Hepatocyte (in vitro differentiated cells): ENCODE results near the gene SFRP4. TPM values are rescaled to one million over a fixed set of nuclear protein-coding genes. Genes with fewer than 3 reads are reported as not detected.

Experiments
- DNase-seq: peaks from one replicate; pipeline ENCODE4 v3.0.0-alpha.2; 2016; ENCODE audit warnings: low spot score
- H2AFZ ChIP-seq: fragments of 200-600 bp; sonication (generic); 2 replicates; pipeline ENCODE4 v1.6.0; 2016; ENCODE audit warnings: antibody characterized with exemption, mild to moderate bottlenecking
- H3K27ac ChIP-seq: fragments of 200-600 bp; sonication (generic); 2 replicates; pipeline ENCODE4 v1.5.1; 2016; ENCODE audit warnings: mild to moderate bottlenecking
- H3K27me3 ChIP-seq: fragments of 200-600 bp; sonication (generic); 2 replicates; pipeline ENCODE4 v1.6.1; 2016
- H3K36me3 ChIP-seq: fragments of 200-600 bp; sonication (generic); replicated peaks from 2 replicates; pipeline ENCODE4 v1.5.1; 2016; ENCODE audit warnings: low read depth; ENCODE audit not compliant: insufficient read depth
- H3K4me1 ChIP-seq: fragments of 200-600 bp; sonication (generic); 2 replicates; pipeline ENCODE4 v1.5.1; 2016; ENCODE audit warnings: mild to moderate bottlenecking, moderate library complexity; ENCODE audit not compliant: insufficient read depth
- H3K4me2 ChIP-seq: fragments of 200-600 bp; sonication (generic); 2 replicates; pipeline ENCODE4 v1.6.0; 2016
- H3K4me3 ChIP-seq: fragments of 200-600 bp; sonication (generic); 2 replicates; pipeline ENCODE4 v1.5.1; 2016; ENCODE audit warnings: mild to moderate bottlenecking
- H3K79me2 ChIP-seq: fragments of 200-600 bp; sonication (generic); 2 replicates; pipeline ENCODE4 v1.6.0; 2017; ENCODE audit warnings: mild to moderate bottlenecking
- H3K9me2 ChIP-seq: fragments of 200-600 bp; sonication (generic); replicated peaks from 2 replicates; pipeline ENCODE4 v1.6.0; 2017; ENCODE audit warnings: mild to moderate bottlenecking; ENCODE audit not compliant: insufficient read depth
- H3K9me3 ChIP-seq: fragments of 200-600 bp; sonication (generic); 2 replicates; pipeline ENCODE4 v1.5.1; 2016; ENCODE audit warnings: low read depth, mild to moderate bottlenecking
- H4K20me1 ChIP-seq: fragments of 200-600 bp; sonication (generic); 2 replicates; pipeline ENCODE4 v1.6.0; 2016; ENCODE audit warnings: mild to moderate bottlenecking; ENCODE audit not compliant: insufficient read depth, poor library complexity, severe bottlenecking
- EZH2 ChIP-seq: fragments of 200-600 bp; sonication (generic); IDR thresholded peaks from 2 replicates; pipeline ENCODE4 v1.6.1; 2016; ENCODE audit warnings: antibody characterized with exemption, mild to moderate bottlenecking, borderline replicate concordance
- EZH2phosphoT487 ChIP-seq: fragments of 200-600 bp; sonication (generic); IDR thresholded peaks from one replicate; pipeline ENCODE4 v1.6.1; 2018; ENCODE audit warnings: antibody characterized with exemption, mild to moderate bottlenecking, low read depth, moderate library complexity; ENCODE audit not compliant: unreplicated experiment, severe bottlenecking
- WGBS: methylation state at CpG from one replicate; pipeline ENCODE4 v1.1.6; 2016; ENCODE audit warnings: low lambda C conversion rate; ENCODE audit errors: missing lambda C conversion rate; 5-methylcytosine and 5-hydroxymethylcytosine counted together
- polyA plus RNA-seq: library from polyadenylated mRNA; unstranded; fragments of >200 nt; fragmentation: Nextera tagmentation; extraction: Ambion mirVana; gene quantifications from 2 replicates; pipeline ENCODE4 v1.2.1, GENCODE V29; 2016
- total RNA-seq: library from RNA; depleted of rRNA; stranded (reverse); fragments of >200 nt; gene quantifications from 2 replicates; pipeline ENCODE4 v1.2.3, GENCODE V29; 2014
- TF ChIP-seq, protein P1 (sequence below): fragments of 200-600 bp; sonication (generic); IDR thresholded peaks from 2 replicates; pipeline ENCODE4 v1.5.1; 2016; ENCODE audit warnings: antibody characterized with exemption, mild to moderate bottlenecking; ENCODE audit not compliant: poor library complexity

SFRP4 gene
- 1.1 and 1.8 TPM in 2 replicates for total RNA-seq
- 1.2 and 1.3 TPM in 2 replicates for polyA plus RNA-seq

DNA sequence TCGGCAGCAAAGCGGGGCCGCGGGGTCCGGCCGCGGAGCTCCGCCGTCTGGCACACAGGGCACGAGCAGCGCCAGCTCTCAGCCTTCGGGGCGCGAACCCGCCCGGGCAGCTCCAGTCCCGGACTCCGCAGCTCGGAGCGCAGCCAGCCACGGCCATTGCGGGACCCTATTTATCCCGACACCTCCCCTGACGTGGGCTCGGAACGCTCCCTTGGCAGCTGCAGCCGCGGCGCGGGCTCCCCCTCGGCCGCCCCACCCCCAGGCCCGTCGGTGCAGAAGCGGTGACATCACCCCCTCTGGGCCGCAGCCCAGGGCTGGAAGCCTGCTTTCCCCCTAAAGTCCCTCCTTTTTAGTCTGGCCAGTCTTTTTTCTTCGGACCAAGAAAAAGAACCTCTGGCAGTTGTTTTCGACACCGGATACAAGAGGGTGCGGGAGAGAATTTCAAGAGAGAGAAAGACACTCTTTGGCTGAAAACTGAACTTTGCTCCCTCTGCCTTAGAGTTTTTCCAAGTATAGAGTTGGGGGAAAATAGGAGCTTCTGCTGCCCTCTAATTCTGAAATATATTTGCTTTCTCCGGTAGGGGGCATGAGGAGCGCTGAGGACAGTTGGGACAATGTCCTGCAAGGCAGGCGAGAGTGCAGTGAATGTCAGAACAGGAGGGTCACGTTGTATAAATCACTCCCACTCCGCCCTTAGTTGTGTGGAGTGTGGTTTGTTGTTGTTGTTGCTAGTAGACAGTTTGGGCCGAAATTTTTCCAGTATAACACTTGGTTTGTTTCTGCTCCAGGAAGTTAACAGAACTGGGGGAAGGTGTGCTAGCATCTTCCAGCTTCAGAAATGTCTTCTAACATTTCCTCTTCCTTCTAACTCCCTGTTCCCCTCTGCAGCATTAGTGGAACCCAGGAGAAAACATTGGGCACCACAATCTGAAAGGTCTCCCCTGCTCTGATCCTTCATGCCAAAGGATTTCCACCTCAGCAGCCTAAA lies at the start of gene SFRP4:
Gene SFRP4, minus strand, starts transcription at position 145 of the 988 bp plus-strand sequence. CDS start 280 bp downstream, outside the sequence.
- WGBS, result 2% methylated on average over 30 of the region's 46 CpGs
- Histone ChIP-seq H3K27ac (peak within 1 kb of the TSS; percentile 74), H3K36me3 (no peaks in the 10 kb centered on the region), H4K20me1 (no peaks in the 10 kb centered on the region), H2AFZ (peak within 1 kb of the TSS; percentile 38), H3K4me3 (peak within 1 kb of the TSS; percentile 24), H3K4me1 (no peaks in the 10 kb centered on the region), H3K79me2 (no peaks in the 10 kb centered on the region), H3K9me2 (no peaks in the 10 kb centered on the region), H3K4me2 (peak within 1 kb of the TSS; percentile 89), H3K27me3 (peaks cover 58% of the 10 kb centered on the region), H3K9me3 (no peaks in the 10 kb centered on the region)
- peak; percentile 76 for DNase-seq
- TF ChIP-seq, protein P1, sequence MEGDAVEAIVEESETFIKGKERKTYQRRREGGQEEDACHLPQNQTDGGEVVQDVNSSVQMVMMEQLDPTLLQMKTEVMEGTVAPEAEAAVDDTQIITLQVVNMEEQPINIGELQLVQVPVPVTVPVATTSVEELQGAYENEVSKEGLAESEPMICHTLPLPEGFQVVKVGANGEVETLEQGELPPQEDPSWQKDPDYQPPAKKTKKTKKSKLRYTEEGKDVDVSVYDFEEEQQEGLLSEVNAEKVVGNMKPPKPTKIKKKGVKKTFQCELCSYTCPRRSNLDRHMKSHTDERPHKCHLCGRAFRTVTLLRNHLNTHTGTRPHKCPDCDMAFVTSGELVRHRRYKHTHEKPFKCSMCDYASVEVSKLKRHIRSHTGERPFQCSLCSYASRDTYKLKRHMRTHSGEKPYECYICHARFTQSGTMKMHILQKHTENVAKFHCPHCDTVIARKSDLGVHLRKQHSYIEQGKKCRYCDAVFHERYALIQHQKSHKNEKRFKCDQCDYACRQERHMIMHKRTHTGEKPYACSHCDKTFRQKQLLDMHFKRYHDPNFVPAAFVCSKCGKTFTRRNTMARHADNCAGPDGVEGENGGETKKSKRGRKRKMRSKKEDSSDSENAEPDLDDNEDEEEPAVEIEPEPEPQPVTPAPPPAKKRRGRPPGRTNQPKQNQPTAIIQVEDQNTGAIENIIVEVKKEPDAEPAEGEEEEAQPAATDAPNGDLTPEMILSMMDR, result peak; percentile 67
- no peak for TF ChIP-seq EZH2phosphoT487

DNA sequence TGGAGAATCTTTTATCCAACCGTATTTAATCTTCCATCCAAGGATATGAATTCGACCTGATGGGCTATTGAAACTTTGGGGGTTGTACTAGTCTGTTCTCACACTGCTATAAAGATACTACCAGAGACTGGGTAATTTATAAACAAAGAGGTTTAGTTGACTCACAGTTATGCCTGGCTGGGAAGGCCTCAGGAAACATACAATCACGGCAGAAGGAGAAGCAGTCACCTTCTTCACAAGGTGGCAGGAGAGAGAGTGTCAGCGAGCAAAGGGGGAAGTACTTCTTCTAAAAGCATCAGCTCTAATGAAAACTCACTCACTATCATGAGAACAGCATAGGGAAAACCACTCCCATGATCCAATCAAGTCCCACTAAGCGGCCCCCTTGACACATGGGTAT lies 47.6 kb upstream of the SFRP4 start:
- Histone ChIP-seq H3K27me3 (no peaks in the 10 kb centered on the region), H3K4me2 (no peak overlapping the region), H3K36me3 (no peaks in the 10 kb centered on the region), H3K27ac (no peak overlapping the region), H3K4me1 (no peaks in the 10 kb centered on the region), H3K79me2 (no peaks in the 10 kb centered on the region), H3K9me2 (no peaks in the 10 kb centered on the region), H4K20me1 (no peaks in the 10 kb centered on the region), H3K4me3 (no peak overlapping the region), H2AFZ (no peak overlapping the region), H3K9me3 (no peaks in the 10 kb centered on the region)
- 81% methylated on average over 5 of the region's 5 CpGs for WGBS
- no peak for TF ChIP-seq EZH2phosphoT487
- TF ChIP-seq, protein P1, result no peak
- no peak for TF ChIP-seq EZH2
- DNase-seq, result no peak

DNA sequence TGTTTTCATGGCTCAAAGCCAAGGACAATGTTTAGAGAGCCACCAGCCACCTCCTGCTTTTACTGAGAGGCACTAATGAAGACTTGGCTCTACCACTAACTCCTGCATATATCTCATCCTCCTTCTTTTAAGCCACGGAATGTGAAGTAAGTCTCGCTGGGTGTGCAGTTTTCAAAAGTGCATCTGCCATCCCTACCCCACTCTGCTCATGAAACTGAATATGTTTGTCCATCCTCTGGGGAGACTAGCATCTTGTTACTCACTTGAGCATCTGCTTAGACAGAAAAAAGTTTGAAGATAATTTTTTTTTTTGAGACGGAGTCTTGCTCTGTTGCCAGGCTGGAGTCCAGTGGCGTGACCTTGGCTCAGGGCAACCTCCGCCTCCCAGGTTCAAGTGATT lies 44.6 kb upstream of the SFRP4 start:
- Histone ChIP-seq H3K4me2 (no peak overlapping the region), H3K4me1 (no peaks in the 10 kb centered on the region), H3K27me3 (no peaks in the 10 kb centered on the region), H3K4me3 (no peak overlapping the region), H2AFZ (no peak overlapping the region), H3K36me3 (no peaks in the 10 kb centered on the region), H3K9me3 (no peaks in the 10 kb centered on the region), H3K9me2 (no peaks in the 10 kb centered on the region), H3K27ac (no peak overlapping the region), H3K79me2 (no peaks in the 10 kb centered on the region), H4K20me1 (no peaks in the 10 kb centered on the region)
- TF ChIP-seq EZH2phosphoT487, result no peak
- DNase-seq, result no peak
- 73% methylated on average over 5 of the region's 5 CpGs for WGBS

DNA sequence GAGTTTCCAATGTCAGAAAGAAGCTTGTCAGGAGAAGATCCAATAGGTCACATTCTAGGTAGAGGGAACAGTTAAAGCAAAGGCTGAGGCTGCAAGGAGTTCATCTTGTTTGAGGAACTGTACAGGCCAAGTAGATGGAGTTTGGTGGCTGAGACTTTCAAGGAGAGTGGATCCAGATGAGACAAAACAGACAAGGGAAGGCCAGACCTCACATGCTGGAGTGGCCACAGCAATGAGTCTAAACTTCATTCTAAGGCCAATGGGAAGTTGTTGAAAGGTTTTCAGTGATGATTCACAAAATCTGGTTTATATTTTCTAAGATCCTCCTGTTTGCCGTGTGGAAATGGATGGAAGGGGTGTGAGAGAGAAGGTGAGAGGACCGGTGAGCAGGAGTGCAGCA lies 43.9 kb upstream of the SFRP4 start:
- Histone ChIP-seq H3K79me2 (no peaks in the 10 kb centered on the region), H3K4me2 (no peak overlapping the region), H4K20me1 (no peaks in the 10 kb centered on the region), H3K9me3 (no peaks in the 10 kb centered on the region), H3K27ac (no peak overlapping the region), H3K36me3 (no peaks in the 10 kb centered on the region), H3K4me3 (no peak overlapping the region), H2AFZ (no peak overlapping the region), H3K27me3 (no peaks in the 10 kb centered on the region), H3K4me1 (no peaks in the 10 kb centered on the region), H3K9me2 (no peaks in the 10 kb centered on the region)
- TF ChIP-seq EZH2phosphoT487, result no peak
- no peak for TF ChIP-seq EZH2
- TF ChIP-seq, protein P1, result no peak
- 85% methylated on average over 2 of the region's 2 CpGs for whole genome bisulfite sequencing
- no peak for DNase-seq
